Activated naive CD8-positive, alpha-beta T cell (primary cell): ENCODE results near the gene C11orf87.

Source experiments
- H3K27ac Mint-ChIP-seq: one replicate; pipeline ENCODE4 v1.8.0; 2021; ENCODE audit warnings: mixed read lengths
- H3K27me3 Mint-ChIP-seq: one replicate; pipeline ENCODE4 v1.8.0; 2021; ENCODE audit warnings: mixed read lengths
- H3K36me3 Mint-ChIP-seq: one replicate; pipeline ENCODE4 v1.8.0; 2021; ENCODE audit warnings: mixed read lengths
- H3K4me1 Mint-ChIP-seq: one replicate; pipeline ENCODE4 v1.8.0; 2021; ENCODE audit warnings: low read depth, mixed read lengths
- H3K4me3 Mint-ChIP-seq: one replicate; pipeline ENCODE4 v1.8.0; 2021; ENCODE audit warnings: mild to moderate bottlenecking, mixed read lengths
- H3K9me3 Mint-ChIP-seq: one replicate; pipeline ENCODE4 v1.8.0; 2021; ENCODE audit warnings: low read depth, mixed read lengths

Gene C11orf87

DNA sequence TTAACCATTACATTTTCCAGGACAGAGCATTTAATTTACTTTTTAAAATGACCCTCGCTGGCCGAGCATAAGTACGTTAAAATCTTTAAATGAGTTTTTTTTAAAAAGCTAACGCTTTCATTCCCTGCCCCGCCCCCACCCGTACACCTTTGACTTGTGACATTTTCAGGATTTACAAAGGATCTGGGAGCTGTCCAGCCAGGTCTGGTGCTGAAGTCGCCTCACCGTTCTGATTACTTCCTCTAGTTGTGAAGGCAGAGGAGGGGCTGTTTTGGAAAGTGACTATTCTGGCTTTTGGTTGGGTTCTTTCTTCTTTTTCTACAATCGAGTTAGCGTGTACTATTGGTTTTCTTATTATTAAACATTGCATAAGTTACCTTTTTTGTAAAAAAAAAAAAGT, 2.9 kb downstream of the C11orf87 start:
- Mint-ChIP-seq H3K9me3 (no peaks in the 10 kb centered on the region), H3K4me3 (no peak overlapping the region), H3K36me3 (no peaks in the 10 kb centered on the region), H3K4me1 (peaks cover 4% of the 10 kb centered on the region), H3K27ac (no peak overlapping the region), H3K27me3 (peaks cover 19% of the 10 kb centered on the region)

DNA sequence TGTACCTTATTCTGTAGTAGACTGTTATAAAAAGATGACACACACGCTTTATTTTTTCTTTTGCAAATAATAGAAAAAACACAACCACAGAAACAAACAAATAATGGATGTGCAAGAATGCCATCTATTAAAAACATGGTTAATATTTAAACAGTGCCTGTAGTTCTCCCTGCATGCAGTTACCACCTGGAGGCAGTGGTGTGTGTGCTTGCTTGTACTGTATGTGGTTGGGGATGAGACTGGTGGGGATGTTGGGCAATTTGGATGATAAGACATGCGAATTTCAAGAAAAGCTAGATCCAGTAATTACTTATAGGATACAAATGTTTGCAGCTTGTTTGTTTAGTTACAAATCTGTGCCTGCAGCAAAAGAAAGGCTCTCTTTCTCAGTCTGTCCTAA, 3.6 kb downstream of the C11orf87 start:
- no peak overlapping the region for H3K4me3 Mint-ChIP-seq
- H3K4me1 Mint-ChIP-seq: peaks cover 4% of the 10 kb centered on the region
- H3K27me3 Mint-ChIP-seq: peaks cover 19% of the 10 kb centered on the region
- H3K36me3 Mint-ChIP-seq: no peaks in the 10 kb centered on the region
- H3K27ac Mint-ChIP-seq: no peak overlapping the region
- no peaks in the 10 kb centered on the region for H3K9me3 Mint-ChIP-seq

DNA sequence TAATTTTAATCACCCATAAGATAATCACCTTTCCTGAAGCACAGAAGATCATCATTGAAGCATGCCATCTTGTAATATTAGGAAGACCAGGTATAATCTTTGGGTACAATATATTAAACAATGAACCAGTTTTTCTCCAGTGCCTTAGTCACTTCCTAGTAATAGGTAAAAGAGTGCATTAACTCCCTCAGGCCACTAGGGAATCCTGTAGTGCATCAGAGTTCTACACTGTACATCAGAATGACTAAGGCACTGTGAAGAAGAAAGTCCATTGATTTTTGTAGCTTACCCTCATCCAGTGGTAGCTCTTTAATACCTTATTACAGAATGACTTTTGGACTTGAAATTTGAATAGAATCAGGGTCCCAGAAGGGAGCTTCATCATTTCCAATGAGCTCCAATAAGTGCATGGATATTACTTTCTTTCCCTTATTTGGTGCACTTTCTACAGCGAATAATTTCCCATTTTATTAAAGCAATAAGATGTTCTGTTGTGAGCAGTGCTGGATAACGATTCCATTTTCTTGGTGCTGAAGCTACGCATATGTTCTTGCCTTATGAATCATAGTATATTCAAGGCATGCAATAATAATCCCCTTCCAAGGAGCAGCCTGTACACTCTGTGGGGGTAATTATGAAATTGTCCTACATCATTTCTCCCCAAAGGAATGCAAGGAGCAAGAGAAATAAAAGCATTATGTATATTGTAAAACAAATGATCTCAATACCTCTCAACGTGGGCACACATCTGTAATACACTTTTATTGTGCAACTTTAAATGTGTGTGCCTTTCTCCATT, 4.7 kb downstream of the C11orf87 start:
- Mint-ChIP-seq H3K27ac (no peak overlapping the region), H3K4me3 (no peak overlapping the region), H3K27me3 (peaks cover 11% of the 10 kb centered on the region), H3K9me3 (no peaks in the 10 kb centered on the region), H3K4me1 (peaks cover under 1% of the 10 kb centered on the region), H3K36me3 (no peaks in the 10 kb centered on the region)

DNA sequence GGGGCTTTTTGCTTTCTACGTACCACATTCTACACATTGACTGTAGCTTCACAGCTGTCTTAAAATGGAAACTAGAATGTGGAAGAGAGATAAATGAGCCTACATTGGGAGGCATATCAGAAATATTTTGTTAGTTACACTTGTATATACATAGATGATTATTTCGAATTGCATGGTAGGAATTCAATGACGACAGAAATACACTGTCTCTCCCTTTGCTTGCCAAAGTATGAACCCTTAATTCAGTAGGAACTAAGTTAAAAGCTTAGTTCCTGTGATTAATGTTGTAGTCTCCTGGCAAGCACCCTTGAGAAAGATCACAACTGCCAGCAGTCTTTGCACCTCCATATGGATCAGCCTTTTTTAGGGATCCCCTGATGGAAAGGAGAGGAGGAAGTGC, 10.1 kb downstream of the C11orf87 start:
- no peak overlapping the region for H3K4me3 Mint-ChIP-seq
- no peaks in the 10 kb centered on the region for H3K4me1 Mint-ChIP-seq
- H3K9me3 Mint-ChIP-seq: no peaks in the 10 kb centered on the region
- H3K36me3 Mint-ChIP-seq: no peaks in the 10 kb centered on the region
- peaks cover 1% of the 10 kb centered on the region for H3K27me3 Mint-ChIP-seq
- H3K27ac Mint-ChIP-seq: no peak overlapping the region

DNA sequence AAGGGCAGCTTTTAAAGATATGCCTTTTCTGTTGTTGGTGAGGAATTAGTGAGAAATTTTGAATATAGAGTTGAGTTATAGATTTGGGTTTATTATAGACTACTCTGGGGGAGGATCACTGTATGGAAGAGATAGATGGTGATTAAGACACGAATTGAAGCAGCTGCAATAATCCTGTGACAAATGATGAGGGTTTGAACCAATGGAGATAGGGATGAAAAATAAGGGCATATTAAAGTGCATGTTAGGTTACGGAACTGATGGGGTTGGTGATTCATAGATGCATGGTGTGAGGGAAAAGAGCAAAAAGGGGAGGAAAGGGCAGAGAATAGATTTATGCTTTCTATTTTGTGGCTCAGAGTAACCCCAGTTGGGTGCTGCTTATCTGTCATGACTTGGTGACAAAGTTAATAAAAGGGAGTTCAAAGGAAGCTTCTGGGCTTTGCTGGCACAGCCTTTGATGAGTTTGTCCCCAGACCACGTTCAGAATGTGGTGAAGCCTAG, 11.8 kb downstream of the C11orf87 start:
- Mint-ChIP-seq H3K27me3 (no peaks in the 10 kb centered on the region), H3K36me3 (no peaks in the 10 kb centered on the region), H3K9me3 (no peaks in the 10 kb centered on the region), H3K27ac (no peak overlapping the region), H3K4me3 (no peak overlapping the region), H3K4me1 (no peaks in the 10 kb centered on the region)

DNA sequence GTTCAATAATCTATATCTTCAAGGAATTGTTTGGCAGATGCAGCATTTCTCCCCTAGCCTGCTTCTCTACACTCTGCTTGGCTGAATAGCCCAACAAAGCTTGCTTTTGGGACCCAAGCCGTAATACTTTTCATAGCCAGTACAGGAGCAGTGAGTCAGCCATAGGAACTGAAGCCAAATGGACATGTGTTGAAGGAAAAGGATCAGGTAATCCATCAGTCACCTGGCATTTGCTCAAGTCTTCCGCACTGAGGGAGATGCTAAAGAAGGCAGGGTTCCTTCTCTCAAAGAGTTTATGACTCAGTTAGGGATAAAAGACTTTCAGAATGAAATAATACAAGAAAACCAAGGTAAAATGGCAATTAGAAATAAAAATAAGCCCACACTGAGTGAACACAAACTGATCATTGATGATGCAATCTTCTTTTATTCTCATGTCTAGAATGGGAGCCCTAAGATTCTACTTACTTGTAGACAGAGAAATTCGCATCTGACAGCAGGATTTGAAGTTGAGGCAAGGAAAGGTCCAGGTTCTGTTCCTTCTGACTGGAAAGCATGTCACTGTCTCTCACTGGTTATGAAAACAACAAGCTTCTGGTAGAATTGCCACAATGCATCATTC, 13.2 kb downstream of the C11orf87 start:
- Mint-ChIP-seq H3K4me3 (no peak overlapping the region), H3K27ac (no peak overlapping the region), H3K9me3 (no peaks in the 10 kb centered on the region), H3K36me3 (no peaks in the 10 kb centered on the region), H3K4me1 (no peaks in the 10 kb centered on the region), H3K27me3 (no peaks in the 10 kb centered on the region)

DNA sequence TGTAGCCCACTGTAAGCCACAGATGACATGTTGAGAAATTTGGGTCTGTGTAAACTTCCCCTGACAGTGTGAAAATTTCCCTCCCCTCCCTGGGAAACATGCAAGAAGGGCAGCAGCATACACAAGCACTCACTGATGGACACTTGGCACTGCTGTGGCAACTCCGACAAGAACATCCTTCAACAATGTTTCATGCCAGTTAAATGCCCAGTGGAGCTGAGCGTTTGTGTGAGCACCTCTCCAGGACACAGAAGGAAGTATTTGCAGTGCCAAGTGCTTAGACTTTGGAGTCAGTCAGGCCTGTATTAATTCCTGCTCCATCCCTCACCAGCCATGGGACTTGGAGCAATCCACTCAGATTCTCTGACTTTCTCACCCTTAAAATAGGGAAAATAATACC, 17.7 kb downstream of the C11orf87 start:
- Mint-ChIP-seq H3K27ac (no peak overlapping the region), H3K36me3 (no peaks in the 10 kb centered on the region), H3K4me1 (no peaks in the 10 kb centered on the region), H3K4me3 (no peak overlapping the region), H3K9me3 (no peaks in the 10 kb centered on the region), H3K27me3 (peaks cover 5% of the 10 kb centered on the region)

DNA sequence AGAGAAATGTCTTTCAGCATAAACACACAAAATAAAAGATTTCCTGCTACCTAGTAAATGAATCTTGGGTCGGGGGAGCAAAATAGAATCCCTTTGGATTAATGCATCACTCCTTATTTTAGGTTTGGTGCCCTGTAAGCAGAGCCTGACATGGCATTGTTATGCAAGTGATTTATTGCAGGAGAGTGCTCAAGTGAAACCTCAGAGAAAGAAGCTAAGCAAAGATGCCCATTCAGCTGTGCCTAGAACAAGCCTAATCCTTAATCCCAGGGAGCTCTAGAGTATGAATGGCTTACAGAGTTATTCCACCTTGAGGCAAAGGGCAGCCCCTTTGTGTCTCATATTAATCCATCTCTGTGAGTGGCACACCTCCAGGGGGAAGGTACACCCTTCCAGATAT, 21.1 kb downstream of the C11orf87 start:
- Mint-ChIP-seq H3K4me3 (no peak overlapping the region), H3K4me1 (no peaks in the 10 kb centered on the region), H3K36me3 (no peaks in the 10 kb centered on the region), H3K27ac (no peak overlapping the region), H3K27me3 (peaks cover 5% of the 10 kb centered on the region), H3K9me3 (no peaks in the 10 kb centered on the region)

DNA sequence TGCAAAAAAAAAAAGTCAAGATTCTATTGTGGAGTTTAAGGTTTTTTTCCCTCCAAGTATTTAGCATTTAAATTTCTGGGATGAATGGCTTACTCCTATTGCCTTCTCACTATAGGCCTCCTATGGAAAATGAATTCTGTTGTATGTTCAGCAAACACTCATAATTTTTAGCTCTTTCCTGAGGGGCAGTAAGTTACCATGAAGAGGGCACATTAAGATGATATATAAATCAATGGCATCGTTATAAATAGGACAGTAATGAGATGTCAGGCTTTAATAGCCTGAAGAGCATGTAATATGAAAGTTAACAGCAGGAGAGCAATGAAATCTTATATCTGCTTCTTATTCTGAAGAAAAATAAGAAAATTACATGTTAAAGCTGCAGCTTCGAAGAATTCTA, 32.9 kb downstream of the C11orf87 start:
- no peaks in the 10 kb centered on the region for H3K4me1 Mint-ChIP-seq
- H3K4me3 Mint-ChIP-seq: no peak overlapping the region
- no peaks in the 10 kb centered on the region for H3K27me3 Mint-ChIP-seq
- H3K27ac Mint-ChIP-seq: no peak overlapping the region
- no peaks in the 10 kb centered on the region for H3K9me3 Mint-ChIP-seq
- H3K36me3 Mint-ChIP-seq: no peaks in the 10 kb centered on the region
